T-helper 2 cell treated with Interferon-gamma antibody and Interleukin-4, amounts not matched to agents 100 ng/mL and 5 ng/mL, for 36 hours (primary cell): Measurements from ENCODE around the gene SLC24A3. TPM values are rescaled to one million over a fixed set of nuclear protein-coding genes. Genes with fewer than 3 reads are reported as not detected.

Experiments used
- intact Hi-C: fragments of 100-400 bp; cut with micrococcal nuclease; formaldehyde crosslinking; loops from one replicate; pipeline ENCODE4 v1.15.1; 2023
- total RNA-seq: library from RNA; stranded (reverse); gene quantifications from 2 replicates; pipeline ENCODE4 v1.2.3, GENCODE V29; 2022

The SLC24A3 gene
- total RNA-seq, 1 donor from 2014 or later: not detected

- intact Hi-C loops: no loop called here
Measured at GRCh38 chr20:19531446-19531845, 319.0 kb downstream of the SLC24A3 start.

GRCh38 chr20:19538556-19538955 lies 326.1 kb downstream of the SLC24A3 start:
- intact Hi-C loops: no loop called here

DNA sequence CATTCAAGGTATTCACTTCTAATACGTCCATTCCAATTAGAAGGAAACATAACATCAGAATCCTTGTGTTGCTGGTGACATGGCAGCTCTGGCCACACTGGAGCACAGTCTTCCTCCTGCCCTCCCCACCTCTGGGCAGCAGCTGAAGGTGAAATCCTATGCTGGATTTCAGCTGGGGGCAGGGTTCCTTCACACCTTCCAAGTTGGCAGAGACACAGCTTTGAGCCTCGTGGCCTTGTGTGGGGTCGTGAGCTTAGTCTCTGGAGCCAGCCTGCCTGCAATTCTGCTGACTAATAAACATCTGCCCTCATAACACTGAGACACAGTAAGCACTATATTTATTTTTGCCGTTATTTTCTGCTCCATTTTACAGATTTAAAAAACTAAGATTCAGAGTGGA lies 326.7 kb downstream of the SLC24A3 start:
- intact Hi-C loops: no loop called here

- intact Hi-C loops: no loop called here
Measured at GRCh38 chr20:19540392-19540791, 327.9 kb downstream of the SLC24A3 start.

GRCh38 chr20:19543101-19543500 lies 330.7 kb downstream of the SLC24A3 start:
- intact Hi-C loops: no loop called here

DNA sequence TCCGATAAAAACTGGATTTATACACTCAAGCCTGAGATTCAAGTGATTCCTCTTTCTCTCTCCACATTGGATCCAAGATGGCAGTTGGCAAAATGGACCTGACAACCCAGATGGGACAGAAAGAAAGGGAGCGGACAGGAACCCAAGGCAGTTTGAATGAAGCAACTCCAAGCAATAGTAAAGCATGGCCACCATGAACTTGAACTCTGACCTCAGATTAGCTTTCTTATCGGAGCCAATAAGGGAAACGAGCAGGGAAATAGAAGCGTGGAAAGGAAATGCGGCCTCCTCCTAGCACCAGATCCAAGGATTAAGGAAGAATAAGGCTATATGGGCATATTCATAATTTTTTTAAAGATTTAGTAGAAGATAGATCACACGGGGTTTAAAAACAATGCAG lies 332.2 kb downstream of the SLC24A3 start:
- intact Hi-C loops: no loop called here

GRCh38 chr20:19546648-19547047 lies 334.2 kb downstream of the SLC24A3 start:
- intact Hi-C loops: no loop called here

DNA sequence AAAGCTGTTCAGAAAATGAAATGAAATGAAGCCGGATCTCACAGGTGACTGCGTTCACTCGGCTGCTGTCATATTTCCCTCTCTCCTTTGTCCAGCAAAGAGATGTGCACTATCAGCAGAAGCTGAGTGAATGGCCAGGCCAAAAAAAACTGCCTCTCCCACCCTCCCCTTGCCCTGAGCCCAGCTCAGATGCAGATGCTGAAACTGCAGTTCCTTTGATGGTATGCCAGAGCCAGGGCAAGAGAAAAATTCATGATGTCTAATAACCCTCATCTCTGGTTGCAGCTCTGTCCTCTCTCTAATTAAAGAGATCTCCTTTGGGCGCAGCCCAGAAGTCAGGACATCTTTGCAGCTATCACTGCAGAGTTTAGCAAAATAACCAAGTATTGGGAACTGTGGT lies 335.1 kb downstream of the SLC24A3 start:
- intact Hi-C loops: no loop called here

- intact Hi-C loops: no loop called here
Measured at GRCh38 chr20:19549896-19550295, 337.5 kb downstream of the SLC24A3 start.

DNA sequence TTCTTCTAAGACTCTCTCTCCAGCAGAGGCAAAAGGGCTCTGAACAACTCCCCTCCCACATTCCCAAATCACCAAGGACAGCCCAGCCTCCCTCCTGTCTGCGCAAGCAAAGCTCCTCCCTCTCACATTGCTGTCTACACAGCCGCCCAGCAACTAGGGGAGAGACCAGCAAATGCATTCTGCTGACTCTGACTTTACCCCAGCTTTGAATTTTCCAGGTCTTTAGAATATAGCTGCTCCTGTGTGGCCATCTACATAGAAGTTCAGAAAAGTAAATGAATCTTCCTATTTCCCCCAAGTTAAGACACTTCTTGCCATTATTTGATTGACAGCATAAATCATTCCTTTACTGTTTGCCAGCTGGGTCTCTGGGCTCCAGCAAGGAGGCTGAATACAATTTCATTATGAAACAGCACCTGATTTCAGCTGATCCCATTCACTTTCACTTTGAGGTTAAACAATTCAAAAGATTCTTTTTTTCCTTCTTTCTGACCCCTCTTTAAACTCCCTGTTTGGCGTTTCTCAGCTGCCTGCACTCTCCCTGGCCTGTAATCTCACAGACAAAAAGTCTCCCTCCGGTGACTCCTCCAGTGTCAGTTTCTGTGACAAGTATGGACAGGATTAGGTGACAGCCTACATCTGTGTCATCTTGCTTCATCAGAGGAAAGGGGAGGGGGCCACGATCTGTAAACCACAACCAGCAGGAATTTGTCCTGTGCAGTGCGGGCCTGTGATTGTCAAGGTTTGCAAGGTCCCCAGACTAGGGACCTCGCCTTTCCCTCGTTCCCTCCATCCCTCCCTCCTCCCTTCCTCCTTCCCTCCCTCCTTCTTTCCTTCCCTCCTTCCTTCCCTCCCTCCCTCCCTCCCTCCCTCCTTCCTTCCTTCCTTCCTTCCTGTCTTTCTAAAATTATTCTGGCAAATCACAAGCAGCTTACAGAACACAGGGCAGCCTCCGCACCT lies 340.1 kb downstream of the SLC24A3 start:
- intact Hi-C loops: no loop called here

GRCh38 chr20:19554666-19555065 lies 342.2 kb downstream of the SLC24A3 start:
- intact Hi-C loops: no loop called here

- intact Hi-C loops: no loop called here
Measured at GRCh38 chr20:19555726-19556125, 343.3 kb downstream of the SLC24A3 start.

DNA sequence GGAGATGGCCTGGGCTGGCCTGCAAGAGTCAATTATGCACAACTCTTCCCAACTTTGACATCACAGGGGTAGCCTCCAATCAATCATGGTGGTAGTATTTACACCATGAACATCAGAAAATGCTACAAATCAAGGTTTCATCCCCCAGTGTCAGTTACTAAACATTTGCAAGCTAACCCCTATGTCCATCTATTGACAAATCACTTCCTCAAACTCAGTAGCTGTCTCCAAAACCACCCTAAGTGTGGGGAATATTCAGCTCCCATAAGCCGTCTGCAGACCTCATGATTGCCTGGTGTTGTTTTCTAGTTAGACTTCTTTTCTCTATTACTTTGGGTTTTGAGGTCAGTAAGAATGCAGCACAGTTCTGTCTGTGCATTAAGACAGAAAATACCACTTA lies 344.8 kb downstream of the SLC24A3 start:
- intact Hi-C loops: no loop called here

DNA sequence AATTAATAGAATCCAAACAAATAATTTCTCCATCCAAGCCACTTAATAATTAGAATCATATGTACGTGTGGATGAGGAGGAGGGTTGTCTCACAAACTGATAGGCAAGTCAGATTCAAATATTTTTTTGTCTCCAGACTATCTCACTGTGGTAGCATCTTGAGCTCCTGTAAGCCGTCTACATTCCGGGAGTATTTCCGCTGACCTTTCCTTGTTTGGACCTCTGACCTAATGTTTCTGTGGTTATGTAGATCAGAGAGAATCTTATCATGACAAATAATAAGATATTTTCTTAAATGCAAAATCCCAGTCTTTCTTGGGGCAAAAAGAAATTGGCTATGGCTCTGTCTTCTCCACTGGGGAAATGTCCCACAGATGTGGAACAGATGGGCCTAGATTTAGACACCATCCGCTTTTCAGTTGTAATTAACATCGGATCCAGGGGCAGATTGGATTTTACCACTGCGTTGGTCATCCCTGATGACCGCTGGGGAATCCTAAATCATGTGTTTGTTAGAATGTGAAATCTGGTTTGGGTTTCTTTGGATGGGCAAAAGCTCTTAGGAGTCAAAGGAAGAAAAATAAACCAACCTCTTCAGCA lies 348.5 kb downstream of the SLC24A3 start:
- intact Hi-C loops: no loop called here

DNA sequence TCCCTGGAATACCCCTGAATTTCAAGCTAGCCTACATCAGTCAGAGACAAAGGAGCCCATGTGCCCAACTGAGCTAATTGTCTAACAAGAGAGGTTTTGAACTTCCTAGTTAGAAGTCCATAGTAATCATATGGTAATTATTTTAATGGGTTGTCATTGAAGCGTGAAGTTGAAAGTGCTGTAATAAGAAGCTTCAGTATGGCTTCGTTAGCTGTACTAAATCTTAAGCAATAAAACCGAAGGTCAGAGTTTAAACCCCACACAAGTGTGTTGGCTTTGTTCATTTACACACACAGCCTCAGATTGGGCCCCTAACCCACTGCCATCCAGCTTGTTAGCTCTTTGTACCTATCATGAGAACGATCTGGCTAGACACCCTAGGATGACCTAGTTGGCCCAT lies 350.0 kb downstream of the SLC24A3 start:
- intact Hi-C loops: no loop called here

DNA sequence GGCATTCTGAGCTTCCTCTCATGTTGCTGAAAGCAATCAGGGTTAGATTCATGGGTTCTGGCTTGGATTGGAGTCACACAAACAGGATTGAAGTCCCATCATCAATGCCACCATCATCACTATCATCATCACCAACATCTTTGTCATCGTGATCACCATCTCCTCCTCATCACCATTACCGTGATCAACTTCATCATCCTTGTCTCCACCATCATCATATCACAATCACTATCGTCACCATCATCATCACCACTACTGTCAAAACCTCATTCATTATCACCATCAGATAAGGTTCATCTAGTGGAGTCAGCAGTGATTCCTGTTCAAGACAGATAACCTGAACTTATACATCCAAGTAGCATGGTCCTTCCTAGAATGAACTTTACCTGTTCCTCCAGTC lies 351.8 kb downstream of the SLC24A3 start:
- intact Hi-C loops: no loop called here

GRCh38 chr20:19565736-19566135 lies 353.3 kb downstream of the SLC24A3 start:
- intact Hi-C loops: no loop called here

DNA sequence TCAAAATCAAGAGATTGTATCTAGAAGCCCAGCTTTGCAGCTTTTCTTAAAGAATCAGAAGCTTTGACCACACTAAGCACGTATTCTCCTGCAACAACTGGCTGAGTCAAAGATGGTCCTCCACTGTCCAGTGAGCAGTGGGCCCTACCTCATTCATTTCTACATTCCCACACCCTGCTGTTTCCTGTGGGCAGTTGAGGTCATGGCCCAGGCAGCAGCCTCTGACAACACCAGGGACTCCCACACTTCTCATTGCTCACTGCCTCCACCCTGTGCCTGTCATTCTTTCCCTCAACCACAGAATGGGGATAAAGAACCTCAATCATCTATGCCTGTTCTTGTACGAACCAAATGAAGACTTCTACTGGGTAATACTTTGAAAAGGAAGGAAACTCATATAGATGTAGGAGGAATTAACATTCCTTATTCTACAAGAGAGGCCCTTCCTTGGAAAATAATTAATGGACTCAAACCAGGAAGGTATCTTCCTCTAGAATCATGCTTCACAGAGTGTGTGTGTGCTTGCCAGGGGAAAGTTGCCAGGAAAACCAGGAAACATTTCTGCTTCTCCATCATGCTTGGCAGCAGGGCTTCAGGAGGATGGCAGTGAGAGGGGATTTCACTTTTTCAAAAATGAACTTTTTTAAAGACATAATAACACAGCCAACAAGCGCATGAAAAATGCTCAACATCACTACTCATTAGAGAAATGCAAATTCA lies 353.9 kb downstream of the SLC24A3 start:
- intact Hi-C loops: no loop called here

- intact Hi-C loops: no loop called here
Measured at GRCh38 chr20:19568128-19568527, 355.7 kb downstream of the SLC24A3 start.

DNA sequence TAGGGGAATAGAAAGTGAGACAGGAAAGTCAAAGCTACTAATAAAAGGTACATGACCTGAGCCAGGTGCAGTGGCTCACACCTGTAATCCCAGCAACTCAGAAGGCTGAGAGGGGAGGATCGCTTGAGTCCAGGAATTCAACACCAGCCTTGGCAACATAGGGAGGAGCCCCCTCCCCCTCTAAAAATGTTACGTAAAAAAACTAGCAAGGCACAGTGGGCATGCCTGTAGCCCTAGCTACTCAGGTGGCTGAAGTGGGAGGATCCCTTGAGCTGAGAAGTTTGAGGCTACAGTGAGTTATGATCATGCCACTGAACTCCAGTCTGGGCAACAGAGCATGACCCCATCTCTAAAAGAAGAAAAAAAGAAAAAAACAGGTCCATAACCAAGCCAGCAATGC lies 359.6 kb downstream of the SLC24A3 start:
- intact Hi-C loops: no loop called here

GRCh38 chr20:19577692-19578091 lies 365.2 kb downstream of the SLC24A3 start:
- intact Hi-C loops: no loop called here

DNA sequence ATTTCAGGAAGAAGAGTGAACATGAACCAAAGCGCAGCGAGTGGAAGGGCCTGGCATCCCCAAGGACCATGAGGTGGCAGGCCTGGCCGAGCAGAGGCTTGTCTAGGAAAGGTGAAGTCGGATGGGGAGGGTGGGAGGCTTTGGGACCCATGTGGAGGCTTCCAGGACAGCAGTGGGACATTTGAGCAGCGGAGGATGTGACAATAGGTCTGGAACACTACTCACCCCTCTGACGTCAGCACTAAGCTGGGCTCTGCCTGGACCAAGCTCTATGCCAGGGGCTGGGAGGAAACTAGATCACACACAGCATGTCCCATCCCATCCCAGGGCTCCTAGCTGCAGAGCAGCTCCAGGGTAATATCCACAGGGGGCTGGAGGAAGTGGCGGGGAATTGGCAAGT lies 370.3 kb downstream of the SLC24A3 start:
- intact Hi-C loops: loop anchor here (2.0 kb wide), 1 partner anchor 376 kb away; no protein-coding TSS in a partner anchor
